ENCODE results near the gene XXYLT1.

XXYLT1 gene

DNA sequence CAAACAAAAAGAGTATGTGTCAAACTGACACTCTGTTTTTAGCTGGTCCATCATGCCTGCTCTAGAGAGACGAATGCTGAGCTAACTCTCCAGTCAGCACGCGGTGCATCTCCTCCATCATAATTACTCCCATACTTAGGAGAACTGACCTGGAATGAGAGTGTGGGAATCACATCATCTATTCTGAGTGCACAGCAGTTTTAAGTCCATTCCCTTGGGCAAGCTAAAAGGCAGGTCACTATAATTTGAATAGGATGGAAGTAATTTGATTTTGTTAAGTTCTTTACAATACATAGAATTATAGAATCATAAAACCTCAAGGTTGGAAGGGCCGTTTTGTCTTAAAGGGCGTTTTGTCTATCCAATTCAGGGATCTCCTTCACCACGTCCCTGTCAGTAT, 251.6 kb downstream of the XXYLT1 start:
- H3K4me3 ChIP-seq (ENCODE audit: low read length in 2 of 2) = no peak overlapping the region
- no peak overlapping the region for H3K9ac ChIP-seq (ENCODE audit: low read length in 2 of 2)
- no peak overlapping the region for H3K27ac ChIP-seq (ENCODE audit: low read length)
- H3K27me3 ChIP-seq (ENCODE audit: control insufficient read depth in 1 of 2, insufficient read depth in 2 of 2, low read length in 2 of 2) = no peaks in the 10 kb centered on the region
- no peaks in the 10 kb centered on the region for H3K36me3 ChIP-seq (ENCODE audit: control insufficient read depth in 2 of 2, insufficient read depth in 2 of 2, low read length in 2 of 2)
- H3K9me3 ChIP-seq (ENCODE audit: control insufficient read depth in 2 of 2, low read length in 2 of 2) = peaks cover 0 to 3% of the 10 kb centered on the region in 2 donors
- no peaks in the 10 kb centered on the region for H3K4me1 ChIP-seq (ENCODE audit: control insufficient read depth, insufficient read depth, low read length)

Measured in stomach smooth muscle (tissue), 2 donors.